Activated B cell treated with CpG ODN at 0.5 μM for 24 hours (primary cell): Measurements from ENCODE around the gene RPS6KL1. TPM values are rescaled to one million over a fixed set of nuclear protein-coding genes. Genes with fewer than 3 reads are reported as not detected.

Experiments used
- ATAC-seq: fragments of 200-7000 bp; cut with Tn5 transposase; one replicate; pipeline ENCODE4 v1.10.0; 2021; ENCODE audit warnings: low read depth, mild to moderate bottlenecking, moderate library complexity
- CTCF ChIA-PET: fragments of 350-600 bp; sonication (Branson Sonifier 250); formaldehyde crosslinking; loops from one replicate; lab custom pipeline; 2021; ENCODE audit warnings: antibody characterized with exemption; lab: Charles Lee
- POLR2A ChIA-PET: fragments of 350-600 bp; sonication (Branson Sonifier 250); formaldehyde crosslinking; loops from one replicate; lab custom pipeline; 2021; ENCODE audit warnings: antibody characterized with exemption; lab: Charles Lee
- DNase-seq: peaks from one replicate; pipeline ENCODE4 v3.0.0; 2022
- H3K27ac Mint-ChIP-seq: one replicate; pipeline ENCODE4 v1.8.0; 2020; ENCODE audit warnings: mixed read lengths
- H3K27me3 Mint-ChIP-seq: one replicate; pipeline ENCODE4 v1.8.0; 2021; ENCODE audit warnings: mixed read lengths
- H3K36me3 Mint-ChIP-seq: one replicate; pipeline ENCODE4 v1.8.0; 2021; ENCODE audit warnings: low read depth, mixed read lengths
- H3K4me1 Mint-ChIP-seq: one replicate; pipeline ENCODE4 v1.8.0; 2021; ENCODE audit warnings: mixed read lengths
- H3K4me3 Mint-ChIP-seq: one replicate; pipeline ENCODE4 v1.8.0; 2020; ENCODE audit warnings: mild to moderate bottlenecking, mixed read lengths
- H3K9me3 Mint-ChIP-seq: one replicate; pipeline ENCODE4 v1.8.0; 2020; ENCODE audit warnings: mixed read lengths
- CTCF ChIP-seq: fragments of 200-600 bp; IDR thresholded peaks from one replicate; pipeline ENCODE4 v1.8.0; 2022; ENCODE audit warnings: antibody characterized with exemption, mild to moderate bottlenecking
- intact Hi-C: fragments of 100-400 bp; cut with micrococcal nuclease; formaldehyde crosslinking; loops from one replicate; pipeline ENCODE4 v1.15.1; 2024
- total RNA-seq: library from RNA; stranded (reverse); gene quantifications from 2 replicates; pipeline ENCODE4 v1.2.3, GENCODE V29; 2022

Gene RPS6KL1
- total RNA-seq, 1 donor from 2014 or later, result 5.2 TPM

- no peak overlapping the region for H3K27ac Mint-ChIP-seq
- no peaks in the 10 kb centered on the region for H3K27me3 Mint-ChIP-seq
- H3K36me3 Mint-ChIP-seq, result no peaks in the 10 kb centered on the region
- no peak overlapping the region for H3K4me3 Mint-ChIP-seq
- H3K4me1 Mint-ChIP-seq, result no peaks in the 10 kb centered on the region
- intact Hi-C loops, result no loop called here
- DNase-seq, result no peak
- POLR2A ChIA-PET, result no interaction called here
- CTCF ChIA-PET, result no interaction called here
- no peak for ATAC-seq
- no peaks in the 10 kb centered on the region for H3K9me3 Mint-ChIP-seq
- no peak for TF ChIP-seq CTCF
These were observed 7.6 kb downstream of the RPS6KL1 start for GRCh38 chr14:74915426-74915825.

GRCh38 chr14:74913986-74914573 lies 9.0 kb downstream of the RPS6KL1 start:
- Mint-ChIP-seq H3K27me3 (no peaks in the 10 kb centered on the region), H3K4me1 (no peaks in the 10 kb centered on the region), H3K27ac (no peak overlapping the region), H3K36me3 (no peaks in the 10 kb centered on the region), H3K9me3 (no peaks in the 10 kb centered on the region), H3K4me3 (no peak overlapping the region)
- CTCF ChIA-PET, result no interaction called here
- DNase-seq, result no peak
- TF ChIP-seq CTCF, result no peak
- peak; percentile 50 for ATAC-seq
- POLR2A ChIA-PET, result no interaction called here
- intact Hi-C loops, result loop anchor here (1.0 kb wide), 2 partner anchors 88 to 174 kb away; partner anchors contain the start of gene EIF2B2

GRCh38 chr14:74913393-74913910 lies 9.6 kb downstream of the RPS6KL1 start:
- Mint-ChIP-seq H3K9me3 (no peaks in the 10 kb centered on the region), H3K27me3 (no peaks in the 10 kb centered on the region), H3K27ac (no peak overlapping the region), H3K36me3 (no peaks in the 10 kb centered on the region), H3K4me1 (no peaks in the 10 kb centered on the region), H3K4me3 (no peak overlapping the region)
- ATAC-seq (no peak), DNase-seq (no peak)
- intact Hi-C loops, result no loop called here
- no peak for TF ChIP-seq CTCF
- ChIA-PET POLR2A (no interaction called here), CTCF (interaction anchor here (1.3 kb wide), 1 partner anchor 175 kb away, joined by 4 read pairs; no protein-coding TSS in a partner anchor)

- ChIA-PET POLR2A (no interaction called here), CTCF (interaction anchor here (1.3 kb wide), 1 partner anchor 176 kb away, joined by 4 read pairs; no protein-coding TSS in a partner anchor)
- no peak overlapping the region for H3K4me3 Mint-ChIP-seq
- no peaks in the 10 kb centered on the region for H3K9me3 Mint-ChIP-seq
- intact Hi-C loops, result no loop called here
- H3K27ac Mint-ChIP-seq, result no peak overlapping the region
- no peaks in the 10 kb centered on the region for H3K36me3 Mint-ChIP-seq
- no peaks in the 10 kb centered on the region for H3K27me3 Mint-ChIP-seq
- H3K4me1 Mint-ChIP-seq, result no peaks in the 10 kb centered on the region
- no peak for ATAC-seq
- no peak for DNase-seq
- TF ChIP-seq CTCF, result no peak
These were observed 10.3 kb downstream of the RPS6KL1 start for GRCh38 chr14:74912801-74913200.

- no peaks in the 10 kb centered on the region for H3K9me3 Mint-ChIP-seq
- H3K27me3 Mint-ChIP-seq, result no peaks in the 10 kb centered on the region
- CTCF ChIA-PET, result interaction anchor here (0.8 to 1.6 kb wide), 4 partner anchors 17 to 177 kb away, joined by 3 to 4 read pairs (median 3); no protein-coding TSS in a partner anchor
- intact Hi-C loops, result no loop called here
- DNase-seq (no peak), ATAC-seq (no peak)
- H3K27ac Mint-ChIP-seq, result no peak overlapping the region
- H3K36me3 Mint-ChIP-seq, result no peaks in the 10 kb centered on the region
- no peak overlapping the region for H3K4me3 Mint-ChIP-seq
- peaks cover 4% of the 10 kb centered on the region for H3K4me1 Mint-ChIP-seq
- POLR2A ChIA-PET, result interaction anchor here (1.5 kb wide), 1 partner anchor 50 kb away, joined by 3 read pairs; no protein-coding TSS in a partner anchor
- no peak for TF ChIP-seq CTCF
These were observed 10.9 kb downstream of the RPS6KL1 start for GRCh38 chr14:74912111-74912510.
